Type B pancreatic cell (in vitro differentiated cells): ENCODE data around the gene MT1A. TPM values are rescaled to one million over a fixed set of nuclear protein-coding genes. Genes with fewer than 3 reads are reported as not detected.

Source experiments
- DNase-seq: peaks from one replicate; pipeline ENCODE4 v3.0.0; 2021; ENCODE audit warnings: mixed read lengths; ENCODE audit not compliant: unreplicated experiment; ENCODE audit errors: extremely low spot score
- H3K27ac Mint-ChIP-seq: 2 replicates; pipeline ENCODE4 v1.8.0; 2021; ENCODE audit warnings: mild to moderate bottlenecking, mixed read lengths
- H3K27me3 Mint-ChIP-seq: 2 replicates; pipeline ENCODE4 v1.8.0; 2021; ENCODE audit warnings: mixed read lengths
- H3K36me3 Mint-ChIP-seq: 2 replicates; pipeline ENCODE4 v1.8.0; 2021; ENCODE audit warnings: mixed read lengths
- H3K4me1 Mint-ChIP-seq: one replicate; pipeline ENCODE4 v1.8.0; 2021; ENCODE audit warnings: mixed read lengths; ENCODE audit not compliant: unreplicated experiment
- H3K4me3 Mint-ChIP-seq: 2 replicates; pipeline ENCODE4 v1.8.0; 2021; ENCODE audit warnings: mild to moderate bottlenecking, mixed read lengths
- H3K9me3 Mint-ChIP-seq: 2 replicates; pipeline ENCODE4 v1.8.0; 2021; ENCODE audit warnings: mixed read lengths
- CTCF ChIP-seq: fragments of 200-600 bp; sonication (generic); conservative IDR thresholded peaks from 2 replicates; pipeline ENCODE4 v1.5.0; 2021; ENCODE audit warnings: antibody characterized with exemption, mild to moderate bottlenecking
- total RNA-seq: library from RNA; stranded (reverse); gene quantifications from 2 replicates; pipeline ENCODE4 v1.2.1, GENCODE V29; 2021; ENCODE audit warnings: low replicate concordance

MT1A gene
- total RNA-seq, 1 donor from 2014 or later, result not detected

- Mint-ChIP-seq H3K4me1 (peaks cover 5% of the 10 kb centered on the region), H3K27ac (no peak overlapping the region), H3K27me3 (peaks cover 29% of the 10 kb centered on the region), H3K4me3 (no peak overlapping the region), H3K9me3 (peaks cover 18% of the 10 kb centered on the region), H3K36me3 (peaks cover 10% of the 10 kb centered on the region)
- TF ChIP-seq CTCF, result no peak
- no peak for DNase-seq
These were observed 50.7 kb downstream of the MT1A start for GRCh38 chr16:56689171-56689570.

Other genes starting within 250 kb of the MT1A start
- gene AMFR, start 213.1 kb upstream of the MT1A start, total RNA-seq, result 65.4 and 86.4 TPM in 2 replicates
- gene NUDT21, start 187.3 kb upstream of the MT1A start, total RNA-seq, result 139 and 148 TPM in 2 replicates
- gene OGFOD1, start 187.1 kb upstream of the MT1A start, total RNA-seq, result 45.9 and 52.2 TPM in 2 replicates
- 37.6 and 39.6 TPM in 2 replicates for gene BBS2, start 118.6 kb upstream of the MT1A start, total RNA-seq
- gene MT4, start 73.6 kb upstream of the MT1A start, total RNA-seq, result not detected in 2 replicates
- gene MT3, start 49.1 kb upstream of the MT1A start, total RNA-seq, result not detected in 2 replicates
- gene MT2A, start 30.1 kb upstream of the MT1A start, total RNA-seq, result 18.2 and 21.4 TPM in 2 replicates
- 7.8 and 12.5 TPM in 2 replicates for gene MT1E, start 12.9 kb upstream of the MT1A start, total RNA-seq
- not detected in 2 replicates for gene MT1M, start 6.0 kb upstream of the MT1A start, total RNA-seq
- not detected in 2 replicates for gene MT1B, start 13.2 kb downstream of the MT1A start, total RNA-seq
- 5.9 and 6.5 TPM in 2 replicates for gene MT1F, start 19.3 kb downstream of the MT1A start, total RNA-seq
- 2.8 and 4.8 TPM in 2 replicates for gene MT1G, start 29.4 kb downstream of the MT1A start, total RNA-seq
- gene MT1H, start 31.1 kb downstream of the MT1A start, total RNA-seq, result 2.2 and 2.4 TPM in 2 replicates
- gene MT1X, start 43.8 kb downstream of the MT1A start, total RNA-seq, result 39.3 and 53.1 TPM in 2 replicates
- 68.8 and 101 TPM in 2 replicates for gene NUP93, start 91.5 kb downstream of the MT1A start, total RNA-seq
- gene SLC12A3, start 226.5 kb downstream of the MT1A start, total RNA-seq, result 0.31 and 4.2 TPM in 2 replicates